ENCODE data around the gene KCTD16.

The KCTD16 gene

GRCh38 chr5:144525000-144525399 lies 354.3 kb downstream of the KCTD16 start:
- TF ChIP-seq CTCF (conservative IDR thresholded peaks at IDR 0.05; ENCODE audit: low read depth, low read length): no peak
- DNase-seq (ENCODE audit: low read depth): no peak
- H3K4me3 ChIP-seq (ENCODE audit: low read length): no peak overlapping the region

GRCh38 chr5:144531188-144531587 lies 360.5 kb downstream of the KCTD16 start:
- DNase-seq (ENCODE audit: low read depth): no peak
- no peak overlapping the region for H3K4me3 ChIP-seq (ENCODE audit: low read length)
- no peak for TF ChIP-seq CTCF (conservative IDR thresholded peaks at IDR 0.05; ENCODE audit: low read depth, low read length)
